GM12878 (cell line): ENCODE results near the gene ARHGAP45. TPM values are rescaled to one million over a fixed set of nuclear protein-coding genes. Genes with fewer than 3 reads are reported as not detected.
A peak's percentile ranks its signal among the peaks of the same experiment; 100 is the strongest.

Experiments used
- ASH2L ChIP-seq: fragments of 300-600, 200-600 bp; sonication (generic); IDR thresholded peaks from 2 replicates; pipeline ENCODE4 v1.6.1; 2017; ENCODE audit warnings: low read depth, mild to moderate bottlenecking, borderline replicate concordance
- BACH1 ChIP-seq: fragments of 450-650 bp; IDR thresholded peaks from 2 replicates; pipeline ENCODE4 v1.6.1; 2017; ENCODE audit warnings: mild to moderate bottlenecking, borderline replicate concordance
- BCL3 ChIP-seq: IDR thresholded peaks from 2 replicates; pipeline ENCODE4 v1.6.1; 2011; ENCODE audit warnings: borderline replicate concordance, low read depth, mild to moderate bottlenecking, moderate library complexity, low read length; ENCODE audit not compliant: insufficient read depth, poor library complexity, severe bottlenecking
- BRCA1 ChIP-seq: IDR thresholded peaks from 2 replicates; pipeline ENCODE4 v1.6.1; 2011; ENCODE audit warnings: low read depth, low read length, improper control_type of control experiment
- IKZF1 ChIP-seq: fragments of 450-650 bp; conservative IDR thresholded peaks from 2 replicates; pipeline ENCODE4 v1.6.1; 2017; ENCODE audit warnings: antibody characterized with exemption, mild to moderate bottlenecking
- MTA3 ChIP-seq: IDR thresholded peaks from 2 replicates; pipeline ENCODE4 v1.6.1; 2012; ENCODE audit warnings: low read length, inconsistent platforms, borderline replicate concordance
- NFXL1 ChIP-seq: fragments of 450-650 bp; IDR thresholded peaks from 2 replicates; pipeline ENCODE4 v1.6.1; 2017; ENCODE audit warnings: antibody characterized with exemption, mild to moderate bottlenecking, borderline replicate concordance
- PRDM15 ChIP-seq: fragments of 450-650 bp; formaldehyde crosslinking; IDR thresholded peaks from 2 replicates; pipeline ENCODE4 v1.4.0; 2020; ENCODE audit warnings: mild to moderate bottlenecking, moderate library complexity
- RFX5 ChIP-seq: IDR thresholded peaks from 2 replicates; pipeline ENCODE4 v1.6.1; 2011; ENCODE audit warnings: low read depth, low read length, improper control_type of control experiment
- RUNX3 ChIP-seq: IDR thresholded peaks from 2 replicates; pipeline ENCODE4 v1.6.1; 2012; ENCODE audit warnings: low read length, inconsistent platforms
- SMAD5 ChIP-seq: IDR thresholded peaks from 2 replicates; pipeline ENCODE4 v1.6.1; 2016; ENCODE audit warnings: antibody characterized with exemption, low read depth
- STAT3 ChIP-seq: IDR thresholded peaks from 2 replicates; pipeline ENCODE4 v1.6.1; 2011; ENCODE audit warnings: low read depth, low read length, improper control_type of control experiment
- TAF1 ChIP-seq: IDR thresholded peaks from 2 replicates; pipeline ENCODE4 v1.6.1; 2011; ENCODE audit warnings: mild to moderate bottlenecking, low read depth, low read length, borderline replicate concordance
- TCF12 ChIP-seq: IDR thresholded peaks from 2 replicates; pipeline ENCODE4 v1.6.1; 2011; ENCODE audit warnings: low read depth, mild to moderate bottlenecking, low read length
- WRNIP1 ChIP-seq: IDR thresholded peaks from 2 replicates; pipeline ENCODE4 v1.6.1; 2011; ENCODE audit warnings: low read depth, low read length, improper control_type of control experiment, borderline replicate concordance
- ZNF274 ChIP-seq: IDR thresholded peaks from one replicate; pipeline ENCODE4 v1.8.0; 2011; ENCODE audit not compliant: insufficient read length, insufficient read depth
- ZNF622 ChIP-seq: fragments of 450-650 bp; IDR thresholded peaks from 2 replicates; pipeline ENCODE4 v1.6.1; 2017; ENCODE audit warnings: mild to moderate bottlenecking, inconsistent platforms
- ZSCAN29 ChIP-seq: fragments of 450-650 bp; IDR thresholded peaks from 2 replicates; pipeline ENCODE4 v1.6.1; 2017; ENCODE audit warnings: mild to moderate bottlenecking, moderate library complexity
- polyA plus RNA-seq, 11 experiments: library from polyadenylated mRNA; depleted of rRNA in 4 of 11; unstranded in 6 of 11; stranded (reverse) in 5 of 11; fragments of >200 nt; fragmentation: Nextera tagmentation in 4 of 11; fragmentation: Illumina TruSeq in 1 of 11; extraction: Ambion mirVana in 4 of 11; extraction: Trizol in 1 of 11; gene quantifications; 1 replicate in 1 of 11; 2 replicates in 10 of 11; pipeline versions ENCODE4 v1.2.1 to v1.2.3, GENCODE V29; 2011 to 2016; ENCODE audit warnings: inconsistent platforms in 2 of 11, missing spikeins in 2 of 11, low read depth in 1 of 11
- total RNA-seq, 4 experiments: library from RNA; depleted of rRNA in 3 of 4; stranded (reverse); fragments of >200 nt in 3 of 4; fragmentation: Illumina TruSeq in 1 of 4; extraction: Trizol in 1 of 4; gene quantifications; 2 replicates each; pipeline versions ENCODE4 v1.2.1 to v1.2.3, GENCODE V29; 2013 to 2021
- TF ChIP-seq, protein P1 (sequence below): fragments of 450-650 bp; formaldehyde crosslinking; IDR thresholded peaks from 2 replicates; pipeline ENCODE4 v1.5.0; 2022; ENCODE audit warnings: mild to moderate bottlenecking, missing genetic modification characterization
- TF ChIP-seq, protein P2 (sequence below): fragments of 450-650 bp; IDR thresholded peaks from 2 replicates; pipeline ENCODE4 v1.6.1; 2017; ENCODE audit warnings: antibody characterized with exemption, mild to moderate bottlenecking, moderate library complexity

ARHGAP45 gene
- total and polyA plus RNA-seq, 10 of the 15 experiments (the other 5 are each of a cell fraction or from before 2014, with no cell fraction given), result 1.4 to 151 (median 59.9) TPM

GRCh38 chr19:1067341-1067957, 482 bp downstream of the ARHGAP45 start (continued):
- TF ChIP-seq PRDM15 (CRISPR knock-in tag) (no peak), BRCA1 (no peak), NFXL1 (no peak), RFX5 (no peak), ZNF622 (no peak), MTA3 (no peak), ZNF274 (no peak), RUNX3 (peak; percentile 2; the same call in 1 of the 2 replicates), STAT3 (no peak), TCF12 (peak; percentile 6; the same call in 1 of the 2 replicates), BCL3 (peak; percentile 1), ASH2L (0 out of 2 replicates have a peak, but pooled peaks have one; percentile 21), WRNIP1 (no peak), IKZF1 (peak; percentile 33; the same call in 1 of the 2 replicates), BACH1 (no peak), ZSCAN29 (no peak), TAF1 (0 out of 2 replicates have a peak, but pooled peaks have one; percentile 14), SMAD5 (no peak)
- TF ChIP-seq, protein P1, sequence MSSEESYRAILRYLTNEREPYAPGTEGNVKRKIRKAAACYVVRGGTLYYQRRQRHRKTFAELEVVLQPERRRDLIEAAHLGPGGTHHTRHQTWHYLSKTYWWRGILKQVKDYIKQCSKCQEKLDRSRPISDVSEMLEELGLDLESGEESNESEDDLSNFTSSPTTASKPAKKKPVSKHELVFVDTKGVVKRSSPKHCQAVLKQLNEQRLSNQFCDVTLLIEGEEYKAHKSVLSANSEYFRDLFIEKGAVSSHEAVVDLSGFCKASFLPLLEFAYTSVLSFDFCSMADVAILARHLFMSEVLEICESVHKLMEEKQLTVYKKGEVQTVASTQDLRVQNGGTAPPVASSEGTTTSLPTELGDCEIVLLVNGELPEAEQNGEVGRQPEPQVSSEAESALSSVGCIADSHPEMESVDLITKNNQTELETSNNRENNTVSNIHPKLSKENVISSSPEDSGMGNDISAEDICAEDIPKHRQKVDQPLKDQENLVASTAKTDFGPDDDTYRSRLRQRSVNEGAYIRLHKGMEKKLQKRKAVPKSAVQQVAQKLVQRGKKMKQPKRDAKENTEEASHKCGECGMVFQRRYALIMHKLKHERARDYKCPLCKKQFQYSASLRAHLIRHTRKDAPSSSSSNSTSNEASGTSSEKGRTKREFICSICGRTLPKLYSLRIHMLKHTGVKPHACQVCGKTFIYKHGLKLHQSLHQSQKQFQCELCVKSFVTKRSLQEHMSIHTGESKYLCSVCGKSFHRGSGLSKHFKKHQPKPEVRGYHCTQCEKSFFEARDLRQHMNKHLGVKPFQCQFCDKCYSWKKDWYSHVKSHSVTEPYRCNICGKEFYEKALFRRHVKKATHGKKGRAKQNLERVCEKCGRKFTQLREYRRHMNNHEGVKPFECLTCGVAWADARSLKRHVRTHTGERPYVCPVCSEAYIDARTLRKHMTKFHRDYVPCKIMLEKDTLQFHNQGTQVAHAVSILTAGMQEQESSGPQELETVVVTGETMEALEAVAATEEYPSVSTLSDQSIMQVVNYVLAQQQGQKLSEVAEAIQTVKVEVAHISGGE (CRISPR knock-in tag), result no peak
- TF ChIP-seq, protein P2, sequence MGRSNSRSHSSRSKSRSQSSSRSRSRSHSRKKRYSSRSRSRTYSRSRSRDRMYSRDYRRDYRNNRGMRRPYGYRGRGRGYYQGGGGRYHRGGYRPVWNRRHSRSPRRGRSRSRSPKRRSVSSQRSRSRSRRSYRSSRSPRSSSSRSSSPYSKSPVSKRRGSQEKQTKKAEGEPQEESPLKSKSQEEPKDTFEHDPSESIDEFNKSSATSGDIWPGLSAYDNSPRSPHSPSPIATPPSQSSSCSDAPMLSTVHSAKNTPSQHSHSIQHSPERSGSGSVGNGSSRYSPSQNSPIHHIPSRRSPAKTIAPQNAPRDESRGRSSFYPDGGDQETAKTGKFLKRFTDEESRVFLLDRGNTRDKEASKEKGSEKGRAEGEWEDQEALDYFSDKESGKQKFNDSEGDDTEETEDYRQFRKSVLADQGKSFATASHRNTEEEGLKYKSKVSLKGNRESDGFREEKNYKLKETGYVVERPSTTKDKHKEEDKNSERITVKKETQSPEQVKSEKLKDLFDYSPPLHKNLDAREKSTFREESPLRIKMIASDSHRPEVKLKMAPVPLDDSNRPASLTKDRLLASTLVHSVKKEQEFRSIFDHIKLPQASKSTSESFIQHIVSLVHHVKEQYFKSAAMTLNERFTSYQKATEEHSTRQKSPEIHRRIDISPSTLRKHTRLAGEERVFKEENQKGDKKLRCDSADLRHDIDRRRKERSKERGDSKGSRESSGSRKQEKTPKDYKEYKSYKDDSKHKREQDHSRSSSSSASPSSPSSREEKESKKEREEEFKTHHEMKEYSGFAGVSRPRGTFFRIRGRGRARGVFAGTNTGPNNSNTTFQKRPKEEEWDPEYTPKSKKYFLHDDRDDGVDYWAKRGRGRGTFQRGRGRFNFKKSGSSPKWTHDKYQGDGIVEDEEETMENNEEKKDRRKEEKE, result no peak
